HG03159 (cell line): ENCODE results near the gene CCL5.

Source experiments
- ATAC-seq: cut with Tn5 transposase; IDR thresholded peaks from one replicate; pipeline ENCODE4 v1.9.1; 2021; ENCODE audit warnings: mild to moderate bottlenecking, moderate library complexity; ENCODE audit not compliant: unreplicated experiment

CCL5 gene

DNA sequence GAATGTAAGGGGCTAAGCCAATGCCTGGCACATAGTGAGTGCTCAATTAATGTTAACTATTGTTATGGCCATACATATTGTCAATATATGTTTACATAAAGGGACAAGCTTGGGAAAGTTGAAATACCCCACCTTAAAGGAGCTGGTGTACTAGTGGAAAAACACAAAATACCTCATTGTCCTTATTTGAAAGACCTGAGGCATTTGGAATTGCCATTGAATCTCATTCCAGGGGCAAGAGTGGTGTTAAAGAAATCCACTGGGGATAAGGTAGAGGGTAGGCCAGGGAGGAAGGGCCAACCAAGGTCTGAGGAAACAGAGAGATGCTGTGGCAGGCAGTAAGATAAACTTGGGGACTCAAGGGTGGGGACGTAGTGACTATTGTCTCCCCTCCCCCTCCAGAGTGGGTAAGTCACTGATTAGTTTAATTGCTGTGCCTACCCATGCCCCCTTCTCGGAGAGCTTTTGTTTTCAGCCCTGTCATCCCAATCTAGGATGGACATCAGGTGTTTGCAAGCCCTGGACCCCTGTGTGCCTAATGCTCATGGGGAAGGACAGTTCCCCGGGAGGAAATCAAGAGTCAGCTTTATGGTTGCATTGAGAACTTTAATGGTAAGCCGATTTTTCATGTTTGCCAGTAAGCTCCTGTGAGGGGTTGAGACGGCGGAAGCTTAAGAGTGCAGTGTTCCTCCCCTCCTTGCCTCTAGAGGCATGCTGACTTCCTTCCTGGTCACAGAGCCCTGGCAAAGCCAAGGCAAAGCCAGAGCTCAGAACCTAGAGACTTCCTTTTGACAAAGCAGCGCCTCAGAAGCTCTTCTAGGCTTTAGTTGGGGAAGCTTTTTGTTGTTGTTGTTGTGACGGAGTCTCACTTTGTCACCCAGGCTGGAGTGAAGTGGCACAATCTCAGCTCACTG is 9.0 kb downstream of the CCL5 start:
- ATAC-seq = no peak

- ATAC-seq = no peak
These were observed 11.4 kb downstream of the CCL5 start, which contains the start of gene HEATR9 for GRCh38 chr17:35868737-35869136. HEATR9 (minus strand) TSS chr17:35868891; CDS start chr17:35868742, 149 bp downstream.

DNA sequence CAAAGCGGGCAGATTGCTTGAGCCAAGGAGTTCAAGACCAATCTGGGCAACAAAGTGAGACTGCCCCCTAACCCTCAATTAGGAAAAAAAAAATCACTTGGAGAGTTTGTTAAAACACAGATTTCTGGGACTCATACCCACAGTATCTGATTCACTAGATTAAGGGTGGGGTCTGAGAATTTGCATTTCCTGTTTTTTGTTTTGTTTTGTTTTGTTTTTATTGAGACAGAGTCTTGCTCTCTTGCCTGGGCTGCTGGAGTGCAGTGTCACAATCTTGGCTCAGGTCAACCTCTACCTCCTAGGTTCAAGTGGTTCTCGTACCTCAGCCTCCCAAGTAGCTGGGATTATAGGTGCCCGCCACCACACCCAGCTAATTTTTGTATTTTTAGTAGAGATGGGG is 12.6 kb downstream of the CCL5 start:
- ATAC-seq = no peak

DNA sequence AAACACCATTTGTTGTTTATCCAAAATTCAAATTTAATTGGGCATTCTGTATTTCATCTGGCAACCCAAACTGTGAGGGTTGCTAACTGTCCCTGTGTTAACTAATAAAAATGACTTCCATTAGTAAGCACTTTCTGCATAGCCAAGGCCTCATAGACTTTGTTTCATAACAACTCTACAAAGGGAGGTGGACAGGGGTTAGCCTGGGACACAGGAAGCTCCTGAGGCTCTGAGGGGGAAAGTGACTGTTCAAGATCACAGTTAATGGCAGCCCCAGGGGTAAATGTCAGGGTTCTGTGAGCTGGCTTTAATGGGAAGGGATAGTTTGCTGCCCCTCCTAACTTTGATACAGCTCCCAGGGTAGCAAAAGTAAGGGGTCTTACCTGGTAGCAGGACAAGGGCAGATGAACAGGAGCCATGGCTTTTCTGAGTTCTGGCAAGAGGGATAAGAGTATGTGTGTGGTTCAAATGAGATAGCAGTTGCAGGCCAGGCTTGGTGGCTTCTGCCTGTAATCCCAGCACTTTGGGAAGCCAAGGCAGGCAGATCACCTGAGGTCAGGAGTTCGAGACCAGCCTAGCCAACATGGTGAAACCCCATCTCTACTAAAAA is 13.7 kb downstream of the CCL5 start:
- ATAC-seq = no peak

GRCh38 chr17:35865412-35866340 is 14.5 kb downstream of the CCL5 start:
- no peak for ATAC-seq

DNA sequence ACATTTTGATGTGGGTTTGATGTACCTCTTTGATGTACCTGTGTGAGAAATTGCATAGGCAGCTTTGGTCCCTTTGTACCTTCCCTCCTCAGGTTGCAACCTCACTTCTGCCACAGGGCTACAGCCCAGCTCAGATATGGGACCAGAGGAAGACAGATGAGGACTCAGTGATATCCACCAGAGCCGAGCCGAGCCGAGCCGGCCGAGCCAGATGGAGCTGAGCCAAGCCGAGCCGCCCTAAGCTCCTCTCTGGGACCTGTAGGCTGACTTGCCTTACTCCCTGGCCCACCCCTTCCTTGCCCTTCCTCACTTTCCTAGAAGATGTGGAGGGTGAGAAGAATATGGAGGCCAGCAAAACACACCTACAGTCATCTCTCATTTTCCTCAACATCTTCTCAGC is 15.3 kb downstream of the CCL5 start:
- ATAC-seq = no peak

GRCh38 chr17:35856603-35857002 is 23.6 kb downstream of the CCL5 start:
- ATAC-seq = no peak

DNA sequence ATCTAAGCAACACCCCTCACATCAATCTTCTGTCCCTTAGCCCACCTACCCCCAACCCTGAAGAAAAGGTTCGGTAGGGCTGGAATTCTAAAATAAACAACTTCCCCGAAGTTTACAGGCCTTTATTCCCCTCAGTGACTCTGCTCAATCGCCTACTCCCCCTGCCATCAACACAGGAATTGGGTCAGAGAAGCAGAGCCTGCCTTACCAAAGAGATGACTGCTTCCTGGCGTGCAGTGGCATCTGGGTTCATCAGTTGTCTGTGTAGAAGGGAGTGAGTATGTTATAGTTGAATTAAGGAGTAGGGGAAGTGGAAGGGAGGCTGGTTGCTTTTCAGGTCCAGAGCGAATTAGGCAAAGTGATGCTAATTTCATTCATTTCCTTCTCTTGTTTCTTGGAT is 24.2 kb downstream of the CCL5 start:
- ATAC-seq = no peak

- ATAC-seq = no peak
These were observed 30.5 kb downstream of the CCL5 start for GRCh38 chr17:35849469-35850348.

DNA sequence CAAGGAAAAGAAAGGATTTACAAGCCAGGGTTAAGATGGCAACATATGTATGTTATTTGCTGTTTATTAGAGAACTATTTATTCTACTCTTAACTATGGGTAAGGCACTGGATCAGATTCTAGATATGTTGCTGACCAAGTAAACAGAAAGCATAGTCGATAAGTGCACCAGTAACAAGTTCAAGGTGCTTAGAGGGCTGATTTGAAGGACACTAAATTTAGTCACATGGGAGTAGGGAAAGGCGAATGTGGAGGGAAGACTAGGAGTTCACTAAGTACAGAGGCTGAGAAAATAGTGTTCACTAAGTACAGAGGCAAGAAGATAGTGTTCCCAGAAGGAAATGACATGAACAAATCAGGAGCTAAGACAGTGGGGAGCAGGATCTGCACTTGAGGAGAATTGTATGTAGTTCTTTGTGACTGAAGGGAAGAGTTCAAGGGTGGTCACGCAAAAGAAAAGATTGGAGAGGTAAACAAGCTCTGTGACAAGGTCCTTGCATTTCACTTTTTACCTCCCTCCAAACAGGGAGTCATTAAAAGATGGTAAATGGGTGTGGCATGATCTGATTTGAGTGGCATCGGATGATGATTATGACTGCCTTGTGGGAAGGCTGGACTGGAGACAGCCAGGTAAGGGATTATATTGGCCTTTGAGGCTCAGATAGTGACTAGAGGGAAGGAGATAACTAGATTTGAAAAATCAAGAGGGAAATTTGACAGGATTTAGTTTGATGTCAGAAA is 32.4 kb downstream of the CCL5 start:
- ATAC-seq = no peak

- no peak for ATAC-seq
These were observed 33.2 kb downstream of the CCL5 start for GRCh38 chr17:35847006-35847405.

- no peak for ATAC-seq
These were observed 33.9 kb downstream of the CCL5 start for GRCh38 chr17:35846055-35846809.

DNA sequence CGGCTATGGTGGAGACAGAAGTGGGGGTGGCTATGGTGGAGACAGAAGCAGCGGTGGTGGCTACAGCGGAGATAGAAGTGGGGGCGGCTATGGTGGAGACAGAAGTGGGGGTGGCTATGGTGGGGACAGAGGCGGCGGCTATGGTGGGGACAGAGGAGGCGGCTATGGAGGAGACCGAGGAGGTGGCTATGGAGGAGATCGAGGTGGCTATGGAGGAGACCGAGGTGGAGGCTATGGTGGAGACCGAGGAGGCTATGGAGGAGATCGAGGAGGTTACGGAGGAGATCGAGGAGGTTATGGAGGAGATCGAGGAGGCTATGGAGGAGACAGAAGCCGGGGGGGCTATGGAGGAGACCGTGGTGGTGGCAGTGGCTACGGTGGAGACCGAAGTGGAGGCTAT is 35.6 kb downstream of the CCL5 start:
- no peak for ATAC-seq

- ATAC-seq = no peak
These were observed 36.5 kb downstream of the CCL5 start for GRCh38 chr17:35843698-35844097.

DNA sequence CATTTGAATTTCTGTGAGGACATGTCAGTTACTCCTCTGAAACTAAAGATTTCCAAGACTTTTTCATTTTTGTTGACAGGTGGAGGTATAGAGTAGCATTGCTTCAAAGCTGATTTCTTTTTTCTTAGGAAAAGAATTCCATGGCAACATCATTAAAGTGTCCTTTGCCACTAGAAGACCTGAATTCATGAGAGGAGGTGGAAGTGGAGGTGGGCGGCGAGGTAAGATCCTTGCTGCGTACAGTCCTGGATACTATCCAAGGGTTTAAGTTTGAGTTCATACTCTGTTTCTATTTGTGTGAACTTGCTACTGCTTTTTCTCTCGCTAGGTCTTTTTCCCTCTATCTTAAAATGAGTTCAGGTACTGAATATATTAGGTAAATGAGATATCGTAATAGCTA is 37.9 kb downstream of the CCL5 start:
- no peak for ATAC-seq

DNA sequence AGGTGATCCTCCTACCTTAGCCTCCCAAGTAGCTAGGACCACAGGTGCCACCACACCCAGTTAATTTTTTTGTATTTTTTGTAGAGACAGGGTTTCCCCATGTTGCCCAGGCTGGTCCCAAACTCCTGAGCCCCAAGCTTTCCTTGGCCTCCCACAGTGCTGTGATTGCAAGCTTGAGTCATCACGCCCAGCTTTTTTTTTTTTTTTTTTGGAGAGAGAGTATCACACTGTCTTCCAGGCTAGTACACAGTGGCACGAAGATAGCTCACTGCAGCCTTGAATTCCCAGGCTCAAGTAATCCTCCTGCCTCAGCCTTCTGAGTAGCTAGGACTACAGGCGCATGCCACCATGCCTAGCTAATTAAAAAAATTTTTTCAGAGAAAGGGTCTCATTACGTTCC is 38.7 kb downstream of the CCL5 start:
- no peak for ATAC-seq

DNA sequence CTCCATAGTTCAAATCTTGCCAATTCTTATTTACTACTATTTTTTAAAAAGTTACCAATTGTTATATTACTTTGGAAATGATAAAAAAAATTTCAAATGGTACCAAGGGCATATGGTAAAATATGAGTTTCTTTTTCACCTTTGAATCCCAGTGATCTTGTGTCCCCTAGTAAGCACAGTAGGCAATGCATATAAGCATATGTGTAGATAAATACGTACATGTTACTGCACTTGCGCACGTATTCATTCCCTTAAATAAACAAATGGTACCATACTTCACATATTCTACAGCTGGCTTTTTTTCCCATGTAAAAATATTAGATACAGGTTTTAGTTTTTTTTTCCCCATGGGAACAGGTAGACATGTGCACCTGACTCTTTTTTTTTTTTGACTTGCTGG is 39.1 kb downstream of the CCL5 start:
- no peak for ATAC-seq

- ATAC-seq = no peak
These were observed 55.0 kb downstream of the CCL5 start for GRCh38 chr17:35825206-35825605.
